ENCODE data around the gene KLC4.
A peak's percentile ranks its signal among the peaks of the same experiment; 100 is the strongest.

The KLC4 gene

DNA sequence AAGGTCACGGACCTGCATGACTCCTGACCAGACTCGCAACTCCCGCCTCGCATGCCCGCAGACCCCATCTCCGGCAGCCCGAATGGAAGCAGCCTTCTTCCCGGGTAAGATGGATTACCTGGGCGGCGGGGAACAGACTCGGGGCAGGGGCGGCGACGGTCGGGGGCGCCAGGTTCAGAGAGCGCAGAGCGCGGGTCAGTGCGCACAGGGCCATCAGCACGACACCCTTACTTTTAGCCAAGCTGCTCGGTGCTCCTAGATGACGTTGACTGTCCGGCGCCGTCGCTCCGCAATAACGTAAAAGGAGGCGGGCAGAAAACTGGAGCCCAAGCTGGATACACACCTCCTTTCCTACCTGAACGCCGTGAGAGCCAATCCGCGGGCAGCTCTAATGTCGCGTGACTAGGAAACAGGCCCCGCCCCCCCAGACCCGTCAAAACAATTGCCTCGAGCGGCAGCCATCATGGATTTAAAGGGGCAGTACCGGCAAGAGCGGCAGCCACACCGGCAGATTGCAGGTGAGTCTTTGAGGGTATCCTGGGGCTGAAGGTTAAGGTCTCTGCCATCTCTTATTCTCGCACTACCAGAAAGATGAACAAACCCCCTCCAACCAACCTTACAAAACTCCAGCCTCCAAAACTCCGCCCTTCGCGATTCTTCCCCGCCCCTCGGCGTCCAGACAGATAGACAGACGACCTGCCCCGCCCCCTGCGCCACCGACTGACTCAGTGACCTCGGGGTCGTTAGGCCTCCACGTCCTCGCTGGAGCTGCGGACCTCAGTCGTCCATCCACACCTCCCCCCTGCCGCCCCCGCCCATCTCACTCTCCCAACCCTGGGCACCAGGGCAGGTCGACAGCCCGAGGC is at the start of gene KLC4, which contains the start of gene MRPL2:
Gene KLC4, plus strand, starts transcription at position 464 of the 866 bp plus-strand sequence. CDS start 1,705 bp downstream, outside the sequence.
Gene MRPL2, minus strand, starts transcription at position 267 of the 866 bp plus-strand sequence. Its CDS starts 53 bp downstream, at position 214.
- DNase-seq: peak; percentile 97

DNA sequence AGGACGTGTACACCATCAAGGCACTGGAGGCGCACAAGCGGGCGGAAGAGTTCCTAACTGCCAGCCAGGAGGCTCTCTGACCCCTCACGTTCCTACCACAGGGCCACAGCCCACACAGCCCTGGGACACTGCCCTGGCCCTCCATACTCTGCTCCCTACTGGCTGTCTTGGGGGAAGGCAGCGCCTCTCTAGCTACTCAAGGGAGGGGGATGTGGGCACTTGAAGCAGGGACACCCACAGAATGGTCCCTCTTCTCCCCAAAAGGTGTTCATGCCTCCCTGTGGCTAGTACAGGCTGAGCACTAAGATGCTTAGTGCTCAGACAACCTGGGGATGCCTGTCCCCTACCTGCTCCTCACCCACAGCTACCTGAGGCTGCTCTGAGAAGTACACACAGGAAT is 48.2 kb upstream of the KLC4 start:
- DNase-seq: no peak

DNA sequence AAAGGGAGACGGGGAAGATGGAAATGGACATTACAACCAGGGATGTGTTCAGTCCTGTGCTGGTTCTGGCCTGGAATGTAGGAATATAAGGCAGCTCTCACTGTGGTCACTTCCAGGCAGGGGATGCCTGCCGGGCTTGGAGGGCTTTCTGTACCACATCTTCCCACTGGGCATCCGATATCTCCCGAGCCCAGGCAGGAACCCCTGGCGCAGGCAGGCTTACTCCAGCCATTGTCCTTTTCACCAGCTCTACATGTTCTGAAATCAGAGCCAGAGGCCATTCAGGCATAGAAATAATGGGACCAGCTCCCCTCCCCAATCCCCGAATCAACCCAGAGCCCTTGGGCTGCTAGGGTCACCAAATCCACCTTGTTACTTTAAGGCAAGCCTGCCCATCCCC is 47.1 kb upstream of the KLC4 start:
- no peak for DNase-seq

DNA sequence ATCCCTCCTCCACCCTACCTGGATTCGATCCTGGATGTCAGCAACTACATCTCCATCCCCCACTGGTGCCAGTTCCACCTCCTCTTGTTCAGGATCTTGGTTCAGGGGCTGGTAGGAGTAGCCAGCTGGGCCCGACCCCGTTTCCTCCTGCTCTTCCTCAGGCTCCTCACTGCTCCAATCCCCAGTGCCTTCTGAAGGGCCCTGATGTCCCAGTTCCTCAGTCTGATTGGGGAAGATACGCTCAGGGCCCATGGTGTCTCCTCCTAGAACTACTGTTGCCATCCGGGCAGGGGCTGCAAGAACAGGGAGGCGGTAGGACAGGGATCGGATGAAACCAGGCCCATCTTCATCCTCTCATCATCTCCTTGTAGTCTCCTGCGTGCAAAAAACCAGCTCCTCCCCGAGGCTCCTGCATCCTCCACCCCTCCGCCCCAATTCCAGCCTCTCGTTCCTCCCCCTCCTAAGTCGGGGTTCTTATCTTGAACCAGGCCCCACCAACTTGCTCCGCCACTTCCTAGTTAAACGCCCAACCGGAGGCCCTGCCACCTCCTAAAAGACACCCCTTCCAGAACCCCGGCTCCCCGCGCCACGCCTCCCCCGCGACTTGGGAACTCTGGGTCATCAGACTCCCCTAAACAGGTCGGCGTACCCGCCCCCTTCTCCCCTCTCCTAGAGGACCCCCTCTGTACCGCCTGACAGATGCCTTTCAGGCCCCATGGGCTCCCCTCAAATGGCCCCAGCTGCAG is 46.2 kb upstream of the KLC4 start:
- DNase-seq: no peak

DNA sequence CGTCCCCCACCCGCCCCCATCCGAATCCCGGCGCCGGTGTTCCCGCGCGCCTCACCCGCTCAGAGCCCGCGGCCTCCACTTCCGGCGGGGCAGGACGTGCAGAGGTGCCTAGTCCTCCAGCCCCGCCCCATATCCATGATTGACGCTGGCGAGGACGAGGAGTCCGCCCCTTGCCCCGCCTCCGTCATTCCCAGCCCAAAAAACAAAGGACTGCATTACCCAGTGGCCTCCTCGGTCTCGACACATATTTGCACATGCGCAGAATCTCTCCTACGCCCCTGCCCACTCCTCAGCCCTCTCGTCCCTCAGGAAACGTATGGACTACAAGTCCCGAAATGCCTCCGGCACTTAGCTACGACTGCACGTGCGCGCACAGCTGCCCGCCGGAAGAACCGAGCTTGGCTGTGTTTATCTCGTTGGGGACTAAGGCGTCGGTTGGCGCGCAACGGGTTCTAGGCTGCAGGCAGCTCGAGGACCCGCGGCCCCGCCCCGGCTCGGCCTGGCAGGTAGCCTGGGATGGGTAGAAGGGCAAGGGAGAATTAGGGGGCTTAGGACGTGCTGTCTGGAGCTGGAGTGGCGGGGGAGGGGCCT is 45.5 kb upstream of the KLC4 start, which contains the start of the genes KLHDC3 and MEA1:
Gene KLHDC3, plus strand, starts transcription at position 407 of the 591 bp plus-strand sequence. CDS start 2,944 bp downstream, outside the sequence.
Gene MEA1, minus strand, starts transcription at position 104 of the 591 bp plus-strand sequence. CDS start 133 bp downstream, outside the sequence.
- peak; percentile 99 for DNase-seq

DNA sequence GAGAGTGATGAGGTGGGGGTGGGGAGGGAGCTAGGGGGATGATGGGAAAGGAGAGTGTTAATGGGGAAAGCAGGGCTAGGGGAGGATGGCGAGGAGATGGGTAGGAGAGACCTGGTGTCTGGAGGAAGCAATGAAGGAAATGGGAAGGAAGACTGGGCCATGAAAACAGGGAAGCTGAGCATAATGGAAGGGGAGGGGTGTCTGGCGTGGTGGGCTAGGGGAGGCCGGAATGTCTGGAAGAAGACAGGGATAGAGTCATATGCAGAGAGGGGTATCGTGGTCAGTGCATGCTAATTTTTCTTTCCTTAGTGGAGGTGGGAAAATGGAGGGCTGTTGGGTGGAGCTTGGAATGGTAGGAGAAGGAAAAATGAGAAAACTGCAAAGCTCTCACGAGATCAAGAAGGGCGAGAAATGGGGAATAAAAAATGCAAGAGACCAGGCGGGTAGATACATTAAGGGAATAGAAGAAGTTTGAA is 45.0 kb upstream of the KLC4 start:
- peak; percentile 41 for DNase-seq

DNA sequence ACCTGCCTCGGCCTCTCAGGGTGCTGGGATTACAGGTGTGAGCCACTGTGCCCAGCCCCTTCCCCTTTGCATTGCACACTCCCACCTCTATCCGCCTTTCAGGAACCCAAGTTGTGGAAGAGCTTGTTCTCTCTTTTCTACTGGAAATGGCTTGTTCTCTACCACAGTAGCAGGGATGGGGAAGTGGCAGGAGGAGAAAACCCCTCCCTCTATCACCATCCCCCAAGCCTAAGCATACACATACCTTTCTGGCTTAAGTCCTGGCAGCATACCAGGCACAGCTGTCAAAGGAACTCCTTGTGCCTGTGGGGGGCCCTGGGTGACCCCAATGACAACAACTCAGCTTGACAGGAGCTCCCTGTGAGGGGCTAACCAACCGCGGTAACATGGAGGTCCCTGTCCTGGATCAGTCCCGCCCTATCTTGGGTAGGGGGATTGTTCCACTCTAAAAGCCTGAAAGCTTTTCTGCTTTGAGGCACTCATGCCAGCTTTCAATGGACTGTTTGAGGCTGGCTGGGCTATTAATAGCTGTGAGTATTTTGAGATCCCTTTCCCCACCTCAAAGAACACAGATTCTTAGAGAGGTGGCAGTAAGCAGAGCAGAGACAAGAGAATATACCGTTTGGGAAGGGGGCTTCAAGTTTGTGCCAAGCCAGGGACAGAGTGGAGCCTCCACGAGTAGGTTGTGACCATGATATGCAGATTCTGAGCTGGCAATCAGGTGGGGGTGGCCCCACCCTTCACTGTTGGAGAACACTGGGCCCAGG is 43.1 kb upstream of the KLC4 start:
- no peak for DNase-seq

DNA sequence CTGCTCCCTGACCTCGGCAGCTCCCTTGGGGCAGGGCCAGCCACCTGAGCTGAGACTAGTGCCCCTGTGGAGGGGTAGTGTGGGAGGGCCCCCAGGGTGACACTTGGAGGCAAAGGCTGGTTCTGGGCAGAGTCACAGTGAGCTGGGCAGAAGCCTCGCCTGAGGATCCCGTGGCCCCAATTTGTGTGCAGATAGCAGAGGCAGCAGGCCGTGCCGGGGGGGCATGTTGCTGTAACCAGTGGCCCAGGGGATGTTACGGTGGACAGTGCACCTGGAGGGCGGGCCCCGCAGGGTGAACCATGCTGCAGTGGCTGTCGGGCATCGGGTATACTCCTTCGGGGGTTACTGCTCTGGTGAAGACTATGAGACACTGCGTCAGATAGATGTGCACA is 42.5 kb upstream of the KLC4 start:
- no peak for DNase-seq

DNA sequence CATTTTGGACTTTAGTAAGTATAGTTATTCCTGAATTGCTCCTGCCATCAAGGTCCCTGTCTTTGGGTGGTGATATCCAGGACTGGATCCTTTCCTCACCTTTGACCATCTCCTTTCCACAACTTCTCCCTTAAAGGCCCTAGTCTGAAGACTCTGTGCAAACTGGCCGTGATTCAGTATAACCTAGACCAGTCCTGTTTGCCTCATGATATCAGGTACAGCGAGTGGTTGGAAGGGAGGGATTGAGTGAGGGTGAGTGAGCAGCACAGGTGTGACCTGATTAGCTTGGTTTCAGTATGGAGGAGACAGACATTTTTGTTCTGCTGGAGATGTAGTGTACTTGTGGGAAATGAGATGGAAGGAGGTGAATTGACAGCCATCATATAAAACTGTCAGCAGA is 40.3 kb upstream of the KLC4 start:
- DNase-seq: no peak

DNA sequence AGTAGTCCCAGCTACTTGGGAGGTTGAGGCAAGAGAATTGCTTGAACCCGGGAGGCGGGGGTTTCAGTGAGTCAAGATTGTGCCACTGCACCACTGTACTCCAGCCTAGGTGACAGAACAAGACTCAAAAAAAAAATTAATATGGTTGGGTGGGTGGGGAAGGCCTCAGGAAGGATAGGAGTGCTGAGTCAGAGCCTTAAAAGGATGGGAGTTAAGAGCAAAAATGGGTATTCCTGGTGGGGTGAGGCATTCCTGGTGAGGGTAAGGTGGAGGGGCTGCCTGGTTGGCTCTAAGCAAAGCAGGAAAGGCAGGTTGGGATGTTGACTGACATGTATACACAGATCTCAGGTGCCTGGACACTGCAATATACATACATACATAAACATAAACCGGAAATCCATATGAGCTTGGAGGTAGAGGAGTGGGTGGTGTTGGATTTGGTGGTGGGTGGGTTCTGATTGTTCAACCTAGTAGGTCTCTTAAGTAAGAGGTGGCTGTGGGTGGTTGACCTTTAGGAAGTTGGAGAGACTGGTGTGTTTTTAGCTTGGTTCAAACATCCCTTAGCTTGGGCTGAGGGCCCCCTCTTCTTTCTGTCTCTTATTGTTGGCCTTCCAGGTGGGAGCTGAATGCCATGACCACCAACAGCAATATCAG is 39.3 kb upstream of the KLC4 start:
- DNase-seq: no peak

DNA sequence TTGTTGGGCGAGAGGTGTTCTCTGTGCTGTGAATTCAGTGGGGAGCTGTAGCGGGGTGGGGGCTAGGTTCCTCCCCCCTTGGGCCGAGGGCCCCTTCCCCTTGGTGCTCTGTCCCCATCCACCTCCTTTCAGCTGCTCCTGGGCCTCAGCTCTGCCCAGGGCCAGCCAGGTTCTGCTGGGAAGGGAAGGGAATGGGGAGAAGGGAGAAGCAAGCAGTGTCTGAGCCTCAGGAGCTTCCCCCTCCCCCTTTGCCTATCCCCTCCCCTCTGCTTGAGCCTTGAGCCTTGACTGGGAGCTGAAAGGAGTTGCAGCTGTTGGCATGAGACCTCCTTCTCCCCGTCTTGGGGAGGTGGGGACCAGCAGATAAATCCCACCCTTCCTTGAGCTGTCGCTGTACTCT is 38.6 kb upstream of the KLC4 start:
- DNase-seq: no peak

DNA sequence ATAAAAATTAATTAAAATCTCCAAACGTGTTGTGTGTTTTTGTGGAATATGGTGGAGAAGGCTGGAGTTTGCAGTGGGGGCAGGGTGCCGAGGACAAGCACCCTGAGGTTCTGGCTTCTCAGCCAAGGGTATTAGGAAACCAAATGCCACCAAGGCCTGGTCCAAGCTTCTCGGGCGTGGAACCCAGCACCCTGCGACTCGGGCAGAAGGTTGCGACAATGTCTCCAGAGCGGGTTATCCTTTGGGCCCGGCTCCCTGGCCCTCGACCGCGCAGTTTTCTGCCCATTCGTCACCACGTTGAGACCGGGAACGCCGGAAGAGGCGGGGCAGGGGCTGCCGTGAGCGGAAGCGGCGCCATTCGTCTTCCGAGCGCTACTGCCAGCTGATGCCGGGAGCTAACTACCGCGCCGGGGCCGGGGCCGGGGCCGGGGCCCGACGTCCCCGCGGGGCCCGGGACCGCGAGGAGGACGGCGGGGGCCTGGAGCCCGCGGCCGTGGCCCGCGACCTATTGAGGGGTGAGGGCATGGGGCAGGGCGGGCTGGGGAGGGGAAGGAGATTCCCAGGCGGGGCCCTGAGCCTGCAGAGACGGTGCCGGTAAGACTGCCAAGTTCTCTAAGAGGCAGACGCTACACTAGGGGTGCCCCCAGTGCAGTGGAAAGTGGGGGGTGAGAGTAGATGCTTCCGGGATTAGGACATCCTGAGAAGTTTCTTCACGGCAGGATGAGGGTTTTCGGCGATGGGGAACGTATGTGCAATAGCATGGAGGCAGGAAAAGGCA is 38.0 kb upstream of the KLC4 start, which contains the start of gene RRP36:
Gene RRP36, plus strand, starts transcription at position 354 of the 778 bp plus-strand sequence. Its CDS starts 32 bp downstream, at position 386.
- peak; percentile 71 for DNase-seq

DNA sequence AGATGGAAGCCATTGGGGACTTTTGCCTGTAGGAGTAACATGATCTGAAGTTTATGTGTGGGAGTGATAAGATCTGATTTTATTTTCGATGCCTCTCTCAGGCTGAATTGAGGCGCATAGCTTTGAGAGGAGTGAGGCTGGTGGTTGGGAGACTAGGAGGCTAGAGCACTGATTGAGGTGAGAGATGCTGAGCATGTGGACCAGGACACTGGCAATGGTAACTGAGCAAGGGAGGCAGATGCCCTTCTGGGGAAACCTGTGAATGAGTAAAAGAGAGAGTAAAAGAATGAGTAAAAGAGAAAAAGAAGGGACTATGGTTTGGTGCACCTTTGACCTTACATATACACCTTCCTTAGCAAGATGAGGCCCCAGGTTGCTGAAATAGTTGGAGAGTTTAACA is 35.0 kb upstream of the KLC4 start:
- DNase-seq: no peak

DNA sequence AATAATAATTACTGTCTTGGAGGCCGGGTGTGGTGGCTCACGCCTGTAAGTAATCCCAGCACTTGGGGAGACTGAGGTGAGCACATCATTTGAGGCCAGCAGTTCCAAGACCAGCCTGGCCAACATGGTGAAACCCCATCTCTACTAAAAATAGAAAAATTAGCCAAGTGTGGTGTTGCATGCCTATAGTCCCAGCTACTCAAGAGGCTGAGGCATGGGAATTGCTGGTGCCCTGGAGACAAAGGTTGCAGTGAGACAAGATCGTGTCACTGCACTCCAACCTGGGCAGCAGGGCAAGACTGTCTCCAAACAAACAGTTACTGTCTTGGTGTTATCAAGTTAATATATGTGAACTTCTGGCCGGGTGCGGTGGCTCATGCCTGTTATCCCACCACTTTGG is 33.1 kb upstream of the KLC4 start:
- no peak for DNase-seq

DNA sequence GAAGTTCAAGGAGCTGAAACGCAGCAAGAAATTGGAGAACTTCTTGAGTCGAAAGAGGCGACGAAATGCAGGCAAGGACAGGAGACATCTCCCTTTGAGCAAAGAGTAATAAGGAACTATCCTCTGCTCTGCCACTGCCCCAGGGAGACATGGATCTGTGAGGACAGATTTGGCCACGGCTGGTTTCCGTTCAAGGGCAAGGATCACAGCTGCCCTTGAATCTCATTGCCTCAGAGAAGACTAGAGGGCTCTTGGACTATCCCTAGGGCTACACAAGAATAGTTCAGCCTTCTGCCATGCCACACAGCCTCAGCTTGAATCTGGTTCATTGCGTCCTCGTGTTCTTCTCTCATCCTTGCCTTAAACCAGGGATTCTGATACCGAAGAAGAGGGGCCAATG is 30.3 kb upstream of the KLC4 start:
- no peak for DNase-seq

DNA sequence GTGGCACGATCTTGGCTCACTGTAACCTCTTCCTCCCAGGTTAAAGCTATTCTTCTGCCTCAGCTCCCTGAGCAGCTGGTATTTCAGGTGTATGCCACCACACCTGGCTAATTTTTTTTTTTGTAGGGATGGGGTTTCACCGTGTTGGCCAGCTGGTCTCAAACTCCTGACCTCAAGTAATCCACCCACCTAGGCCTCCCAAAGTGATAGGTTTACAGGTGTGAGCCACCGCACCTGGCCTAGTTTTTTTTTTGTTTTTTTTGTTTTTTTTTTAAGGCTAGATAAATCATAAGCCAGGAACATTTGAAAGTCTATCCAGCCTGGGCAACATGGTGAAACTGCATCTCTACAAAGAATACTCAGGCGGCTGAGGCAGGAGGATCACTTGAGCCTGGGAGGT is 27.1 kb upstream of the KLC4 start:
- no peak for DNase-seq

DNA sequence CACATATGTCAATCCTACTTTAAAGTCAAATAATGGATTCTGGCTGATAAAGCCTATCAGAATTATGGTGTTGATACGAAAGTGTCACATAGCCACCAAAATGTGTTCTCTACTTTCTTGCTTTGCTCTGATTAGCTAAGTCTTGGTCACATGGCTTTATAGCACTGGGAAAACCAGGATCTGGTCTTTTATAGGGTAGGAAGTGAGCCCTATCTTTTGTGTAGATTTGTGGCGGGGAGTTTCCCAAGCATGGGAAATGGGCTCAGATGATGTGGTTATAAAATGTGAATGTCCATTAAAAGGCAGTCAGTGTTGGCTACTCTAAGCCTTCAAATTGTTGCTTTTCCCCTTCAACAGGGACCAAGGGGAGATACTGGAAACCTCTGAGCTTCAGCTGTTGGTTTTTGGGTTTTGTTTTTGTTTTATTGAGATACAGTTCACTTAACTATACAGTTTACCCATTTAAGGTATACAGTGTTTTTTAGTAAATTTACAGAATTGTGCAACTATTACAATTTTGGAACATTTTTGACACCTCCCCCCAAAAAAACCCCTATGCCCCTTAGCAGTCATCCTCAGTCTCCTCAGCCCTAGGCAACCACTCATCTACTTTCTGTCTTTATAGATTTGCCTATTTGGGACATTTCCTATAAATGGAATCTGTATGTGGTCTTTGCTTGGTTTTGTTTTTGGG is 25.8 kb upstream of the KLC4 start:
- DNase-seq: no peak

DNA sequence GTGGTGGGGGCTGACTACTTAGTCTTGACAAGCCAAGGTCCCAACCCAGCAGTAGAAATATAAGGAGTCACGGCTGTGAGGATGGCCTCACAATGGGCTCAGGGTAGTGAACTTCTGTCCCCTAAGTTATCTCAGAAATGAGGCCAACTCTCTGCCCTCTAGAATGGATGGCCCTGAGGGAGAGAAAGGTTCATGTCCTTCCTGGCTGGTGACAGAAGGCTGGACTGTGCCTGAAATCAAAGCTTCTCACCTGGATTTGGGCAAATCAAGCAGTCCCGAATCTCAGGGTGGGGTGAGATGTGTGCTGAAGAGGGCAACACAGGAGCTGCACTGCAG is 25.3 kb upstream of the KLC4 start:
- DNase-seq: no peak

DNA sequence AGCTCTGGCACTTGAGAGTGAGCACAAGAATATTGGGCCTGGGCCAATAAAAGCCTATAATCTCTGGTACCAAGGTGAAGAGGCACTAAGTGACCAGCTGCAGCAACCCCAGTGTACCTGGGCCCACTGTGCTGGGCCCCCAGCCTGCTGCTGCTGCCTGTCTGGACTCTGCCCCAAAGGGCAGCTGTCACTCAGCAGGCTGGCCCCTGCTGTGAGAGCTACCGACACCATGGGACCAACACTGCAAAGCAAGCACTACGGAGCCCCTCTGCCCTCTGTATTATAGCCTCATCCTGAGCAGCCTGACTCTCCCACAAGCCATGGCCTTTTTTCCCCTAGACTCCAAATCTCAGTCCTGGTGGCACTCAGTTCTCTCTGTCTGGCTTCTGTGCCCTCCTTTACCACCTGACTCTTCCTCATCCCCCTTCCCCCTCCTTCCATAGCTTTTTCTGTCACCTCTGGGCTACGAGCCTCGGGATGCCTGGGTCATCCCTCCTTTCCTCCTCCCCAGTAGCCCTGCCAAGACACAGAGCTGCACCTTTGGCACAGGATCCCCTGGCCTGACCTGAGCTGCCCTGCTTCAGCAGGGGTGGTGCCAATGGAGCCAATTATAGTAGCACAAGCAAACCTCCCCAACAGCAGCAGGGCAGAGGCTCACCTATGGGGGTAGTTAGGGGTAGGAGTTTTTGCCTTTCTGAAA is 23.8 kb upstream of the KLC4 start:
- no peak for DNase-seq

DNA sequence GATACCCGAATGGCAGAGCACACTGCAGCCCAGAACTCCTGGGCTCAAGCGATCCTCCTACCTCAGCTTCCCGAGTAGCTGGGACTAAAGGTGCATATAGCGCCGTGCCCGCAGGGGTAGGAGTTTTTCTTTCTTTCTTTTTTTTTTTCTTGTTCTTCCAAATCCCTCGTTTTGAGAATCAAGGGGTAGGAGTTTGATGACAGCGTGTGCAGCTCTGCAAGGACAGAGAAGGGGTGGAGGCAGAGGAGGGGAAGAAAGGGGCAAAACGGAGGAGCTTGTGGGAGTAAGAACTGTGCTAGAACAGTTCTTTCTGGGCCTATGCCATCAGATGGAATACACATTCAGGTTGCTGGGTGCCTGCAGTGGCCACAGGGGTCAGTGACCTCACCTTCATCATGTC is 22.7 kb upstream of the KLC4 start:
- no peak for DNase-seq

All from DMS79 treated with DMSO at 0.1 percent for 48 hours (cell line).